T-helper 2 cell (primary cell): Measurements from ENCODE around the gene PODXL2.

Source experiments
- DNase-seq, 5 experiments: peaks; one replicate each; pipeline versions ENCODE4 v3.0.0 to v3.0.0-alpha.2; 2012 to 2022

The PODXL2 gene

DNA sequence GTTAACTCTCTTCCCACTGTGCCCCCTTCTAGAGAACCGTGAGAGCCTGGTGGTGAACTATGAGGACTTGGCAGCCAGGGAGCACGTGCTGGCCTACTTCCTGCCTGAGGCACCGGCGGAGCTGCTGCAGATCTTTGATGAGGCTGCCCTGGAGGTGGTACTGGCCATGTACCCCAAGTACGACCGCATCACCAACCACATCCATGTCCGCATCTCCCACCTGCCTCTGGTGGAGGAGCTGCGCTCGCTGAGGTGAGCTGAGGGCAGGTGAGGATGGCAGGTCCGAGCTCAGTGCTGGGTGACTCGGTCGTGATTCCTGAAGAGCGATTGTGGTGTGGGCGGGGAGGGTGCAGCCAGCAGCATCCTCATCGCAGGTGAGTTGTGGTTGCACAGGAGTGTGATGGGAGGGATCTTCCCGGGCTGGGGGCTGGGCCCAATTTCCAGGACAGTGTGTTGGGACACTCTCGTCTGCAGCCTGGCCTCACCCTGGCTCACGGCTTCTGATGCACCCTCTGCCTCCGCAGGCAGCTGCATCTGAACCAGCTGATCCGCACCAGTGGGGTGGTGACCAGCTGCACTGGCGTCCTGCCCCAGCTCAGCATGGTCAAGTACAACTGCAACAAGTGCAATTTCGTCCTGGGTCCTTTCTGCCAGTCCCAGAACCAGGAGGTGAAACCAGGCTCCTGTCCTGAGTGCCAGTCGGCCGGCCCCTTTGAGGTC lies 22.7 kb upstream of the PODXL2 start:
- DNase-seq, result no peak

DNA sequence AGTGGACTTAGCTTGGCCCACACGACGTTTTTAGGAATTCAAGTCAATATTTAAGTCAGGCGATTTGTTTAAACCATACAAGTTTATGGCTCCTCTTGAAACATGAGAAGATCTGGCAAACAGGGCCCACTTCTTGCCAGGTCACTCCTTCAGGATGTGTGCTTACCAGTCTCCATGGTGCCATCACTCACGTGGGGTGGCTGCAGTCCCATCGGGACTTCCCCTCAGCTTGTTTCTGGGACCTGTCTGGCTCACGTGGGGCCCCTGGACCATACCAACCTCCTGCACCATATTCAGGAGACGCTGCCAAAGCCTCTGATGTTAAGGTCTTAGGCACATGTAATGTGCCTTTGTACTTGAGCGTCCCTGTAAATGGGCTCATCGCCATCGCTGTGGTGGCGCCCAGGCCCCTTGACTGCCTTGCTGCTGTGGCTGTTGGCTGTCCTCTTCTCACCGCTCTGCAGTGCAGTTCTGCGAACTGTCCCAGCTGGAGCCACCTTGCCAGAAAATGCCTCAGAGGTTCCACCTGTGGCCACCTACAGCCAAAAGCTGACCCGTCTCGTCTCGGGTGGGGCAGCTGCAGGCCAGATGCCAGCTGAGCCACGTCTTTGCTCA lies 21.9 kb upstream of the PODXL2 start:
- DNase-seq, result no peak

DNA sequence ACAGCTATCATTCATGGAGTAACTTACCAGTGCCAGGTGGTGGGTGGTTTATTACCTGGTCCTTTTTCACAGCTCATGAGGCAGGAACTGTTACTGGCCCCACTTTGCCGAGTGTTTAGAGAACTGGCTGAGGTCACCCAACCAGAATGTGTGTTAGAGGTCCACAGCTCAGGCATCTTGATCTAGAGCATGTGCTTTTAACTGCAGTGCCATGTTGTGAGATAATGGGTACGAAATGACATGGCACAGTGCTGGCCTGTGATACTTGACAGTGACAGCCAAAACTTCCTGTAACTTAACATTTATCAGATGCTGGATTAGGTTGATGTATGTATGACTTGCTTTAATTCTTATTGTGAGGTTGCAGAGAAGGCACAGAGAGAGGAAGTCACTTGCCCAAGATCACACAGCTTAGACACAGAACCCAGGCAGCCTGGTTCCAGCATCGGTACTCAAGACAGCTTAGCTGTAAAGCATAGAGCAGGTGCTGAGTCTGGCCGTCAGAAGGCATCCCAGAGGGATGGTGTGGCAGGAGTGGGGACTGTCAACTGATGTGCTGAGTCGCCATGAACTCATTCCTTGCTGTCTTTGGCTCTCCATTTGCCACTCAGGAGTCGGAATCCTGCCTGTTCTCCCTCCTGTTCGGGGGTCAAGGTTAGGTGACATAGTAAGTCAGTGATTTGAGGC lies 21.2 kb upstream of the PODXL2 start:
- peak in 1 of 5 experiments; percentile 34 for DNase-seq

DNA sequence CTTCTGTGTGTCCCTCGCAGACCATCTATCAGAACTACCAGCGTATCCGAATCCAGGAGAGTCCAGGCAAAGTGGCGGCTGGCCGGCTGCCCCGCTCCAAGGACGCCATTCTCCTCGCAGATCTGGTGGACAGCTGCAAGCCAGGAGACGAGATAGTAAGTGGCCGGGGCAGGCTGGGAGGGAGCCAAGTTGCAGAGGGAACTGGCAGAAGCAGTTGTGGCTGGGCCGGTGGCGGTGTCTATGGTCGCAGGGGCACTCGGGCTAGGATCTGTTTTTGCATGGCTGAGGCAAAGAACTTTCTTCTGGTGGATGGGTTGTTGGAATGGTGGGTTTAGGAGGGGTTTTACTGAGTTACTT lies 20.6 kb upstream of the PODXL2 start:
- no peak for DNase-seq

DNA sequence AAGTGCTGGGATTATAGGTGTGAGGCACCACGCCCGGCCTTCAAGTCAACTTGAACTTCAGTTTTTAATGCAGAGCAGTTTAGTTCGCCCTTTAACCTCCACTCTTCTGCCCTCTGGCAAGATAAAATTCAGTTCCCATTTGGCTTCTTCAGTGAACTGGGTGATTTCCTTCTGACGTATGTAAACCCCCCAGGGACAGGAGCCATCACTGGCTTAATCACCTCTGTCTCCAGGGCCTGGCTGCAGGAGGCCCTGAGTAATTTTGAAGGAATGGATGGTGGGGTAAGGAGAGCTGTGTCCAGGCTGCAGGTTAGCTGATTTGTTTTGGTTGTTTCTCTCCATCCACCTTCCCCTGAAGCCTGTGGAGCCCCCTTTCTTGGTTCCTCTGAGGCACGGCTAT lies 18.9 kb upstream of the PODXL2 start:
- DNase-seq, result no peak

DNA sequence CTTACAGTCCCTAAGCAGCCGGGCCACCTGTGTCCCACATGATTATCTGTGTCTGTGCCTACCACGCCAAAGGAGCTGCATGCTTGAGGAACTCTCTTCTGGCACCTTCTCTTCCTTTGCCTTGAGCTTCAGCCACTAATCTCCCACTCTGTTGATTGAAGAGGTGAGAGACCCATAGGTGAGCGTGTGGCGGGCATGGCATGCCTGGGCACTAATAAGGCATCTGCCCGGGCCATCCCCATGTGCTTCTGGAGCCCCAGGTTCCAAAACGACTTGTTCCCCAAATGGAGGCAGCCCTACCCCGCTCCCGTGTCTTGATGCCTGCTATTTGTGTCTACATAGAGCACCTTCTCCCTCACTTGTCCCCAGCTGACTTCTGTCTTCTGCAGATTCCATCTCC lies 17.7 kb upstream of the PODXL2 start:
- DNase-seq, result no peak

DNA sequence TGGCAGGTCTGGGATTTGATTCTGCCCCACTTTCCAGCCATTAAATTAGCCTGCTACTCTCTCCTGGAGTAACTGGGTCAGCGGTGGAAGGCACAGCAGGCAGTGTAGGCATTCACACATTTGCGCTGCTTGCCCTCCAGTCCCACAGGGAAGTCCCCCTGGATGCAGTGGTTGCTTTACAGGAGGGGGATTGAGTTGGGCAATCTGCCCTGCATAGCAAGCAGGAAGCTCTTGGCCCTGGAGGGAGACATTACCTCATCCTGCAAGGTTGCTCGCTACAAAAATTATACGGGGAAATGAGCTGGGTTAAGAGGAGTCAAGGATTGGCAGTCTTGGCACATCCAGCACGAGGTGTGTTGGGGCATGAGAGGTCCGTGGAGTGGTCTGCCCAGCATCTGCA lies 16.0 kb upstream of the PODXL2 start:
- no peak for DNase-seq

DNA sequence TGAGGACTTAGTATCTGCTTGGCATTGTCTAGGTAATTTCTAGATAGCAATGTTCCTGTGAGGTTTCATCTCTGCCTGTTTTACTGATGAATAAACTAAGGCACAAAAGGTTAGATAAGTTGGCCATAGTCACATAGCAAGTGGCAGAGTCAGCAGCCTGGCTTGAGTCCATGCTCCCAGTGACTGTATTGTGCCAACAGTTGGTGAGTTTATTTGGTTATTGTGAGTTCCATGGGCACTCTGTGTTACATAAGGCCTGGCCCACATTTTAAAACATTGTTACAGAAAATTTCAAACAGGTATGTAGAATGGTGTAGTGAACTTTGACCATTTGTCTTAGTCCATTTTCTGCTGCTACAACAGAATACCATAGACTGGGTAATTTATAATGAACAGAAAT lies 15.6 kb upstream of the PODXL2 start:
- DNase-seq, result no peak

DNA sequence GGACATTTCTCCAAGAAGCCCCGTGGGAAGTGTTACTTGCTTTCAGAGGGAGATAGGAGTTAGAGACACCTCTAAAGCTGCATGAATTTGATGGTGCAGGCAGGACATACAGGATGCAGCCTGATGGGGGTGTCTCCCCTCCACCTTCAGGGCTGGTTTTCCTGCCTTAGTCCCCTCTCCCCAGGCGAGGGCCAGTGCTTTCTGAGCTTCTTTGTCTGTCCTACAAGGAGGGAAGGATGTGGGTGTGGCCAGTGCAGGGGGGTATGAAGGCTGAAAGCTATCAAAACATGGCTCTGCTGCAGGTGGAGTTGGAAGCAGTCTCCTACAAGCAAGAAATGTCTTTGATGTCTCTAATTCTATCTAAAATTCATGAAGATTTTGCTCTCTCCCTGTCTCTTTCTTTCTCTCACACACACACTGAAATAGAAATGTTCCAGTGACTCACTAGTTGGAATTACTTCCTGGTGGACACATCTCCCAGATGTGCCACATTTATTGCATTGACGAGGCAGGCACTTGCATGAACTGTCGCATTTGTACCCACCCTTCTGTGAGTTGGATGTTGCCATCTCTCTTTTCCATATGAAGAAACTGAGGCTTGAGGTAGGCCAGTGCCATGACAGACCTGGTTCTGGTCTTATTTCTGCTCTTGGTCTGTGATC lies 13.9 kb upstream of the PODXL2 start:
- DNase-seq, result no peak

DNA sequence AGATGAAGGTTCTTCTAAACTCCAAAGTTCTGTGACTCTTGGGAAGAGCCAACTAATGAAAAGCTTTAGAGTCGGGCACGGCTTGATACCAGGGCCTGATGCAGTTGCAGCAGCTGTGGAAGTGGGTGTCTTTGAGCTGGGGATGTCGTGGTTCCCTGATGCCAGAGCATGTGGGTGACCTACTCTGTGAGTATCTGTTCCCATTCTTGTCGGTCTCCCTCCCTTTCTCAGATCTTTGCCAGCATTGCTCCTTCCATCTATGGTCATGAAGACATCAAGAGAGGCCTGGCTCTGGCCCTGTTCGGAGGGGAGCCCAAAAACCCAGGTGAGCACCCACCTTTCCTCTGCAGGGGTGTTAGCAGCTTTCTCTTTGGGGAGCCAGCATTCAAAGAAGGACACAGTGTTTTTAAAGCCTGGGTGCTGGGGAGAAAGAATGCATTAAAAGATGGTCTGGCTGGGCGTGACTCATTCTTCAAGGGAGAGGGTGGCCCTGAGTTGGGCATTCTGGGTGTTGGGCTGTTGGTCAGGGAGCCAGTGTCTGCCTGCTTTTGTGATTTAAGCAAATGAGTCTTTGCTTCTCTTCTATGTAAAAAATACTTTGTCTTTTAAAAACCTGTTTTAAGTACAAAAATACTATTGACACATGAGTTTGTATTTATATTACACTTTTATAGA lies 13.2 kb upstream of the PODXL2 start:
- no peak for DNase-seq

DNA sequence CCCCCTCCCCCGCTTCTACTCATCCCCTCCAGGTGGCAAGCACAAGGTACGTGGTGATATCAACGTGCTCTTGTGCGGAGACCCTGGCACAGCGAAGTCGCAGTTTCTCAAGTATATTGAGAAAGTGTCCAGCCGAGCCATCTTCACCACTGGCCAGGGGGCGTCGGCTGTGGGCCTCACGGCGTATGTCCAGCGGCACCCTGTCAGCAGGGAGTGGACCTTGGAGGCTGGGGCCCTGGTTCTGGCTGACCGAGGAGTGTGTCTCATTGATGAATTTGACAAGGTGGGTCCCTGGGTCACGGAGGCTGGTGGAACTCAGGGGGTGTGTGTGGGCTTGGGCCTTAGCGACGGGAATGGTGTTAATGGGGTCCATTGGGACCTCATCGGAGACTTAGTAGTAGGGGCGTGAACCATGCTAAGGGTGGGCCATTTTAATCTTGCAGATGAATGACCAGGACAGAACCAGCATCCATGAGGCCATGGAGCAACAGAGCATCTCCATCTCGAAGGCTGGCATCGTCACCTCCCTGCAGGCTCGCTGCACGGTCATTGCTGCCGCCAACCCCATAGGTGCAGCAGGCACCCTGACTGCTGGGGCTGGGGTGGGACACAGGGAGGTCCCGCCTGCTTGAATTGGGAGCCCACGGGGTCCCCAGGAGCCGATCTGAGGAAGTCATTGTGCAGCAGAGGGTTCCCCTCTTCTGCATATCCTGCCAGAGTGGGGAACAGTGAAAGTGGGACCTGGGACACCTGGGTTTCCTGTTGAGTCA lies 12.0 kb upstream of the PODXL2 start:
- DNase-seq, result no peak

DNA sequence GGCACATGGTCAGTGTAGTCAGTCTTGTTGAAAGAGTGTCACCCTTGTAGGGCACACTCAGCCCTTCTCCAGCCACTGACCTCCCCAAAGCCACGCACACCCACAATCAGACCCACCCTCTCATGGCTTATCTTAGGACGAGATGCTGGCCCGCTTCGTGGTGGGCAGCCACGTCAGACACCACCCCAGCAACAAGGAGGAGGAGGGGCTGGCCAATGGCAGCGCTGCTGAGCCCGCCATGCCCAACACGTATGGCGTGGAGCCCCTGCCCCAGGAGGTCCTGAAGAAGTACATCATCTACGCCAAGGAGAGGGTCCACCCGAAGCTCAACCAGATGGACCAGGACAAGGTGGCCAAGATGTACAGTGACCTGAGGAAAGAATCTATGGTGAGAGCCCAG lies 10.1 kb upstream of the PODXL2 start:
- no peak for DNase-seq

DNA sequence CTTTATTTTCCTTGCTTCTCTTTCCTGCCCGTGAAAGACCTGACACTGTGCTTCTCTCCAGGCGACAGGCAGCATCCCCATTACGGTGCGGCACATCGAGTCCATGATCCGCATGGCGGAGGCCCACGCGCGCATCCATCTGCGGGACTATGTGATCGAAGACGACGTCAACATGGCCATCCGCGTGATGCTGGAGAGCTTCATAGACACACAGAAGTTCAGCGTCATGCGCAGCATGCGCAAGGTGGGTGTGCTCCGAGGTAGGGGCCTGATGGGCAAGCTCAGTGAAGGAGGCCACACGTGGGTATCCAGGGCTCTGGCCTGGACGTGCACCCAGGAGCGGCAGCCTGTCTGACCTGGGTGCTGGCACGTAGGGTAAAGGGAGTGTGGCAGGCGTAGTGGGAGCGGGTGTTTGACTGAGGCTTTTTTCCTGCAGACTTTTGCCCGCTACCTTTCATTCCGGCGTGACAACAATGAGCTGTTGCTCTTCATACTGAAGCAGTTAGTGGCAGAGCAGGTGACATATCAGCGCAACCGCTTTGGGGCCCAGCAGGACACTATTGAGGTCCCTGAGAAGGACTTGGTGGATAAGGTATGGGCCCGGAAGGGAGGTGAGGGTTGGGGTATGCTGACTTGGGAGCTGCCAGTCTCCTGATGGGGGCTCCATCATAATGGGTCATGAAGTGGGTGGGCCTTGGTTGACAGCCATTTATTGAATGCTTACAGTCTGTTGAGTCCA lies 8.2 kb upstream of the PODXL2 start:
- DNase-seq, result no peak

DNA sequence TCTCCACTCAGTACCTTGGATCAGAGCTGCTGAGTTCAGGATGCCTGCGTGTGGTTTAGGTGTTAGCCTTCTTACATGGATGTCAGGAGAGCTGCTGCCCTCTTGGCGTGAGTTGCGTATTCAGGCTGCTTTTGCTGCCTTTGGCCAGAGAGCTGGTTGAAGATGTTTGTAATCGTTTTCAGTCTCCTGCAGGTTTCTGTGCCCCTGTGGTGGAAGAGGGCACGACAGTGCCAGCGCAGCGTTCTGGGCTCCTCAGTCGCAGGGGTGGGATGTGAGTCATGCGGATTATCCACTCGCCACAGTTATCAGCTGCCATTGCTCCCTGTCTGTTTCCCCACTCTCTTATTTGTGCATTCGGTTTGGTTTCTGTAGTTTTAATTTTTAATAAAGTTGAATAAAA lies 7.0 kb upstream of the PODXL2 start:
- no peak for DNase-seq

DNA sequence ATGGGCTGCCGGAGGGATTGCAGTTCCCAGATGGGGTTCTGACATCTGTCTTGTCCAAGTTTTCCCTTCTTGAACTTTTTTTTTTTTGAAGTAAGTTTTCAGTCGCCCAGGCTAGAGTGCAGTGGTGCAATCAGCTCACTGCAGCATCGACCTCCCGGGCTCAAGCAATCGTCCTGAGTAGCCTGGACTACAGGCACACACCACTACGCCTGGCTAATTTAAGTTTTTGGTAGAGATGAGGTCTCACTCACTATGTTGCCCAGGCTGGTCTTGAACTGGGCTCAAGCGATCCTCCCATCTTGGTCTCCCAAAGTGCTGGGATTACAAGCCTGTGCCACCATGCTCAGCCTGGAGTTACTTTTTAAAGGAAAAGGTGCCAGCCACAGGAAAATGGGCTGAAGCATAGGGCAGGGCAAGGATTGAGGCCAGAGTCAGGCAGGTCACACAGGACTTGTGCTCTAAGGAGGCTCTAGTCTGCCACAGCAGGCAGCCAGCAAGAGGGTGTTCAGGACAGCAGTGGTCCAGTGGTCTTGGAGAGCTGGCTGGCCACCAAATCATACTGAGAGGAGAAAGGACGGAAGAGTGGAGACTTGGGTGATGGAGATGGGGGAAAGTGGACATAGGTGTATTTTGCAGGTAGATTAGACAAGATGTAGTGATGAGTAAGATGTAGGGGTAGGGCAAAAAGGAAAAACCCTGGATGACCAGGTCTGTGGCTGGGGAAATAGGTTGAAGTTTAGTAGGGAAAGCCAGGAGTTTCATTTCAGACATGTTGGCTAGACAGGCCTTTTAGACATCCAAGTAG lies 6.0 kb upstream of the PODXL2 start:
- no peak for DNase-seq

DNA sequence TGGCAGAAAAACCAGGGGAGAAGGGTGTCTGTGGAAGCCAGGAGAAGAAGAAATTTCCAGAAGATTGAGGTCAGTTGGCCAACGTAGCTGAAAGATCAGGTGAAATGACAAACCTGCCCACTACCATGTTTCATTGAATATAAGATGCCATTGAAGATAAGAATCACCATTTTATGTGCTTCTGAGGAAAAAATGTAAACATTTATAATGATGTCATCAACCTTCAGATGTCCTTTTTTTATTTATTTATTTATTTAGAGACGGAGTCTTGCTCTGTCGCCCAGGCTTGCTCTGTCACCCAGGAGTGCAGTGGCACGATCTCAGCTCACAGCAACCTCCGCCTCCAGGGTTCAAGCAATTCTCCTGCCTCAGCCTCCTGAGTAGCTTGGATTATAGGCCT lies 4.9 kb upstream of the PODXL2 start:
- no peak for DNase-seq

DNA sequence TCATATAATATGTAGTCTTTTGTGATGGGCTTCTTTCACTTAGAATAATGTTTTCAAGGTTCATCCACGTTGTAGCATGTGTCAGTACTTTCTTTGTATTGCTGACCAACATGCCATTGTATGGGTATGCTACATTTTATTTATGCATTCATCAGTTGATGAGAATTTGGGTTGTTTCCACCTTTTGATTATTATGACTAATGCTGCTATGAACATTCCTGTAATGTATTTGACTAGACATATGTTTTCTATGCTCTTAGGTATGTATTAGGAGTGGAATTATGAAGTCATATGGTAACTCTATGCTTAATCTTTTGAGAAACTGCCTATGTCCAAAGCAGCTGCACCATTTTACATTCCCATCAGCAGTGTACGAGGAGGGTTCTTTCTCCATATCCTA lies 3.2 kb upstream of the PODXL2 start:
- no peak for DNase-seq

DNA sequence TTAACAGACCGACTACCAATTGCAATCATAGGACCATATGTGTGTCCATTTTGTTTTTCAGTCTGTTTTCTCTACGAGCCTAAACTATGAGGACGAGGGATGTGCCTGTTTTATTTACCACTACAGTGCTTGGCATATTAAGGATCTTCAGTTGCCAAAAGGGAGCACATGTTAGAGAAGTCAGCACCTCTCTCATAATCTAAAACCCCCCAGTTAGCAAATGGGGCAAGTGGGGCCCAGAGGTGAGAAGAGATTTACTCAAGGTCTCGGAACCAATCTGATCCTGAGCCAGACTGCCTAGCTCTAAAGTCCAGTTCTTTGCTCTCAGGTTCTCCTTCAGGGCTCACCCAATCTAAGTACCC lies 578 bp upstream of the PODXL2 start:
- no peak for DNase-seq

DNA sequence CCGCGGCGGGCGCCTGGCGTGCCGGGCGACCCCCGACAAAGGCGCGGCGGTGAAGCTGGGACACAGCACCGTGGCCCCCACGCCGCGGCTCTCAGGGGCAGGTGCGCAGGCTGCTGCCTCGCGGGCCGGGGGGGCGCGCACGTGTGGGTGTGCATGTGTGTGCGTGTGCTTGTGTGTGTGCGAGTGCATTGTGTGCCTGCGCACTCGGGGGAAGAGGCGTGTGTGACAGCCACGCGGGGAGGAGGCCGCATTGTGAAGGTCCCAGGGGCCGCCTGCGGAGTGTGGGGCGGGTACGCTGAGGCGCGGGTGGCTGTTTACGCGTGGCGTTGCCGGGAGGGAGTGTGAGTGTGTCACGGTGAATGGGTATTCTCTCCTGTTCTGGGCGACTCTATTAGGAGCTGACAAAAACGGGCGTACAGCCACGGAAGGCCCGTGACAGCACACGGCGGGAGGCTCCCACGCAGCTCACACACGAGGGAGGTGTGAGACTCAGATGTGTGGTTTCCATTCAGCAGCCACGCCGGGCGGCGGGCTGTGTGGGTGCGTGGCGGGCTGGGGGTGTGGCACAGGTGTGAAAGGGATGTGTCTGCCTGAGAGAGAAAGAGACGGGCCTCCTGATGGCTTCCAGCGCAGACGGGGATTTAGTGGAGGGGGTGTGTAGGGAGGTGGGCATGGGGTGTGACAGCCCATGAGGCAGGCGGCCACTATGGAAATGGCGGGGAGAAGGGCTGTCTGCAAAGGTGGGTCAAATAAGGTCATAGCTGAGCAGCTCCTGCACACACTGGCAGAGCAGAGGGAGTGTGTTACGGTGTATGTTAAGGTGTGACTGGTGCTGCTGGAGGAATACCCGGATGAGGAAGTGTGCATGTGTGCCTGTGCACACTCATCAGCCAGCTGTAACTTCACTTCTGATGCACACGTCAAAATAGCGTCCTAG lies 750 bp downstream of the PODXL2 start:
- DNase-seq, result peak in 4 of 5 experiments; percentile 10 to 78 (median 32)
